Astrocyte (in vitro differentiated cells and primary cell): ENCODE results near the gene RNU6-1. TPM values are rescaled to one million over a fixed set of nuclear protein-coding genes. Genes with fewer than 3 reads are reported as not detected.

Experiments used
- DNase-seq: peaks from one replicate; pipeline ENCODE4 v3.0.0-alpha.2; 2010; ENCODE audit warnings: low read depth
- FAIRE-seq: peaks from 2 replicates; lab custom pipeline; 2011; peaks lifted over from hg19 to GRCh38; lab: Jason Lieb, UNC
- H2AFZ ChIP-seq: 2 replicates; pipeline ENCODE4 v1.6.0; 2012; ENCODE audit warnings: low read depth, low read length, inconsistent platforms
- H3K27ac ChIP-seq: 2 replicates; pipeline ENCODE4 v1.5.1; 2011; ENCODE audit warnings: low read depth, low read length, inconsistent platforms
- H3K27me3 ChIP-seq: 2 replicates; pipeline ENCODE4 v1.6.0; 2011; ENCODE audit warnings: low read length, inconsistent platforms; ENCODE audit not compliant: insufficient read depth
- H3K36me3 ChIP-seq: 2 replicates; pipeline ENCODE4 v1.5.1; 2011; ENCODE audit warnings: low read length, inconsistent platforms; ENCODE audit not compliant: insufficient read depth
- H3K4me1 ChIP-seq: 2 replicates; pipeline ENCODE4 v1.5.1; 2011; ENCODE audit warnings: low read length, inconsistent platforms; ENCODE audit not compliant: insufficient read depth
- H3K4me2 ChIP-seq: 2 replicates; pipeline ENCODE4 v1.6.0; 2012; ENCODE audit warnings: low read length, inconsistent platforms
- H3K4me3 ChIP-seq: 2 replicates; pipeline ENCODE4 v1.5.1; 2011; ENCODE audit warnings: low read depth, mild to moderate bottlenecking, low read length, inconsistent platforms; ENCODE audit not compliant: insufficient read depth
- H3K79me2 ChIP-seq: 2 replicates; pipeline ENCODE4 v1.6.0; 2012; ENCODE audit warnings: mild to moderate bottlenecking, low read length, inconsistent platforms; ENCODE audit not compliant: insufficient read depth
- H3K9ac ChIP-seq: 2 replicates; pipeline ENCODE4 v1.6.0; 2012; ENCODE audit warnings: mild to moderate bottlenecking, low read length, inconsistent platforms
- H3K9me3 ChIP-seq: 2 replicates; pipeline ENCODE4 v1.5.1; 2012; ENCODE audit warnings: low read depth, mild to moderate bottlenecking, low read length, inconsistent platforms; ENCODE audit not compliant: insufficient read depth
- H4K20me1 ChIP-seq: 2 replicates; pipeline ENCODE4 v1.6.0; 2012; ENCODE audit warnings: low read length, inconsistent platforms; ENCODE audit not compliant: insufficient read depth
- H3K27ac Mint-ChIP-seq: one replicate; pipeline ENCODE4 v1.8.0; 2021; ENCODE audit warnings: mild to moderate bottlenecking, mixed read lengths; ENCODE audit not compliant: unreplicated experiment
- H3K27me3 Mint-ChIP-seq: one replicate; pipeline ENCODE4 v1.8.0; 2021; ENCODE audit warnings: low read depth, mixed read lengths; ENCODE audit not compliant: unreplicated experiment
- H3K36me3 Mint-ChIP-seq: one replicate; pipeline ENCODE4 v1.8.0; 2021; ENCODE audit warnings: low read depth, mixed read lengths; ENCODE audit not compliant: unreplicated experiment
- H3K4me1 Mint-ChIP-seq: one replicate; pipeline ENCODE4 v1.8.0; 2021; ENCODE audit warnings: low read depth, mixed read lengths; ENCODE audit not compliant: unreplicated experiment
- H3K4me3 Mint-ChIP-seq: one replicate; pipeline ENCODE4 v1.8.0; 2021; ENCODE audit warnings: mild to moderate bottlenecking, moderate library complexity, mixed read lengths; ENCODE audit not compliant: unreplicated experiment
- H3K9me3 Mint-ChIP-seq: one replicate; pipeline ENCODE4 v1.8.0; 2021; ENCODE audit warnings: mild to moderate bottlenecking, mixed read lengths; ENCODE audit not compliant: unreplicated experiment
- CTCF ChIP-seq: IDR thresholded peaks from 2 replicates; pipeline ENCODE4 v1.5.1; 2011; ENCODE audit warnings: low read depth, mild to moderate bottlenecking, inconsistent platforms, low read length, moderate library complexity; ENCODE audit not compliant: insufficient read depth
- EZH2 ChIP-seq: IDR thresholded peaks from 2 replicates; pipeline ENCODE4 v1.6.1; 2012; ENCODE audit warnings: mild to moderate bottlenecking, low read length, inconsistent platforms; ENCODE audit not compliant: insufficient read depth
- total RNA-seq: library from RNA; stranded (reverse); gene quantifications from 2 replicates; pipeline ENCODE4 v1.2.1, GENCODE V29; 2021

The RNU6-1 gene
- total RNA-seq, 1 donor from 2014 or later = not detected

DNA sequence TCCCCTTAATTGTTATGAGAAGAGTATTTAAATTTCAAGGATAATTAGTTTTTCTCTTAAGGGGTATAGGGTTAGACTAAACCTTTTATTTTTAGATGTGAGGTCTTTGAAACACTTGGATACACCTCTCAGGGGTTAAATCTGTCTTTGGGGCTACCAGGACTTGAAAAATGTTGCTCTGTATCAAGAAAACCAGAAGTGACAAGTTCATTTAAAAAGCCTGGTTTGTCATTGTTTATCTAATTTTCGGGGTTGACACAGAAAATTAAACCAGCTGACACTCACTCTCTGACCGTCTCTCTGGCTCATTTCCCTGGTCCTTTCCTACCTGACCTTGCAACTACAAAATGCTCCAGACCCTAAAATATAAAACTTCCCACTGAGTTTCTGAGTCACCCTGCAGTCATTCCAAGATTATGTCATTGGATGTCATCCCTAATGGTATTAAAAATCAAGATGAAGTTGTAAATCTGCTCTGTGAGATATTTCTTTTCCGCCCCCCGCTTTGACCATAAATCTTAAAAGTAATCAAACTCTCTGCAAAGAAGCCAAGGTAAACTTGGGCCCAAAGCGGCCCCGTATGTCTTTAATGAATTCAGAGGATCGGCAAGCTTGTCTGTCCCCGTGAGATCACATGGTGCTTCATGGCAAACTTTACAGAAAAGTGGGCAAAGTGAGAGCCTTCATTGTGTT lies 47.4 kb downstream of the RNU6-1 start:
- Histone ChIP-seq H3K27ac (no peak overlapping the region), H3K4me1 (peaks cover 4% of the 10 kb centered on the region), H3K27me3 (no peaks in the 10 kb centered on the region), H3K79me2 (no peaks in the 10 kb centered on the region), H2AFZ (no peak overlapping the region), H3K9me3 (peaks cover 3% of the 10 kb centered on the region), H3K9ac (no peak overlapping the region), H4K20me1 (no peaks in the 10 kb centered on the region), H3K4me2 (no peak overlapping the region), H3K4me3 (no peak overlapping the region), H3K36me3 (no peaks in the 10 kb centered on the region)
- Mint-ChIP-seq H3K27me3 (no peaks in the 10 kb centered on the region), H3K4me3 (no peak overlapping the region), H3K27ac (no peak overlapping the region), H3K9me3 (peaks cover 1% of the 10 kb centered on the region), H3K4me1 (peaks cover 2% of the 10 kb centered on the region), H3K36me3 (peaks cover 12% of the 10 kb centered on the region)
- TF ChIP-seq EZH2 = no peak
- no peak for TF ChIP-seq CTCF
- FAIRE-seq (no peak), DNase-seq (no peak)

DNA sequence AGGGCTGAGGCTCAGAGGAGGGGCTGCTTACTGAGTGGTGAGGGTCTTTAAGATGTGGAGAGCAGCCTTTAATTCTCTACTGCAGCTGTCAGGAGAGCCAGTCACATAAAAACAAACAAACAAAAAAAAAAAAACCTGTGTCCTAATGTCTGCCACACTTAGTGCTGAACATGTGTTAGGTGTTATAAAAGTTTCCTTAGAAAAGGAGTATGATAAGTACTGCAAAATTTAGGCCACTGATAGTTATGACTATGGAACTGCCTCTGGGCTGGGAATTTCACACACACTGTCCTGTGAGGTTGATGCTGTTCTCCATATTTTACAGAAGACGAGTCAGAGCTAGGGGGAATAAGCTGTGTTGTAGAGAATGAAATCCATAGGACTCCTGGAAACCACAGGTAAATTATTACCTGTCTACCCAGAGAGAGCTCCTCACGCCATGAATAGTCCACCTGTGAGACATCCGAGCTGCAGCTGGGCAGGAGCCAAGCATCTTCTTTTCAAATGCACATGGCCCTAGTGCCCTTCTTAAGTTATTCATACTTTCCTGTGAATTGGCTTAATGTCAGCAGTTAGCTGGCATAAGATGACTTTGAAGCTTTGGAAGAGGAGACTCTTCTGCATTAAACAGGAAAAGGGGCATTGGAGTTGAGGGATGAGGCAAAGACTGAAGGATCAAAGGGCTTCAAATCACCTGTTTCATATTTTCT lies 49.1 kb downstream of the RNU6-1 start:
- Mint-ChIP-seq H3K4me3 (no peak overlapping the region), H3K36me3 (peaks cover 16% of the 10 kb centered on the region), H3K4me1 (peaks cover 2% of the 10 kb centered on the region), H3K27me3 (no peaks in the 10 kb centered on the region), H3K27ac (no peak overlapping the region), H3K9me3 (peaks cover 1% of the 10 kb centered on the region)
- Histone ChIP-seq H2AFZ (no peak overlapping the region), H4K20me1 (no peaks in the 10 kb centered on the region), H3K79me2 (no peaks in the 10 kb centered on the region), H3K9me3 (no peaks in the 10 kb centered on the region), H3K27me3 (no peaks in the 10 kb centered on the region), H3K4me1 (peaks cover 4% of the 10 kb centered on the region), H3K27ac (no peak overlapping the region), H3K4me2 (no peak overlapping the region), H3K9ac (no peak overlapping the region), H3K4me3 (no peak overlapping the region), H3K36me3 (no peaks in the 10 kb centered on the region)
- DNase-seq (no peak), FAIRE-seq (no peak)
- no peak for TF ChIP-seq CTCF
- TF ChIP-seq EZH2 = no peak

Other genes starting within 250 kb of the RNU6-1 start
- gene SKOR1, start 14.5 kb downstream of the RNU6-1 start, total RNA-seq = not detected in 2 replicates
- gene PIAS1, start 214.3 kb upstream of the RNU6-1 start, total RNA-seq = 30.2 and 32.0 TPM in 2 replicates